NB4 (cell line): Measurements from ENCODE around the gene FOXJ3.

Source experiments
- CTCF ChIP-seq: IDR thresholded peaks from one replicate; pipeline ENCODE4 v1.5.1; 2012; ENCODE audit warnings: low read depth, low read length
- MAX ChIP-seq: IDR thresholded peaks from 2 replicates; pipeline ENCODE4 v1.6.1; 2011; ENCODE audit warnings: low read depth, low read length
- MYC ChIP-seq: IDR thresholded peaks from 2 replicates; pipeline ENCODE4 v1.6.1; 2011; ENCODE audit warnings: low read depth, low read length
- POLR2A ChIP-seq: IDR thresholded peaks from 2 replicates; pipeline ENCODE4 v1.6.1; 2011; ENCODE audit warnings: mild to moderate bottlenecking; ENCODE audit not compliant: insufficient read length; ENCODE audit errors: extremely low read depth

GRCh38 chr1:42146626-42147320 lies 188.3 kb downstream of the FOXJ3 start:
- TF ChIP-seq CTCF (peak; percentile 68), POLR2A (no peak), MAX (no peak), MYC (no peak)
